GM19193 (cell line): ENCODE measurements around the gene SMC1A.
A peak's percentile ranks its signal among the peaks of the same experiment; 100 is the strongest.

Experiments used
- POLR2A ChIP-seq: IDR thresholded peaks from 4 replicates; pipeline ENCODE4 v1.6.1; 2011; ENCODE audit not compliant: insufficient read depth, insufficient read length; ENCODE audit errors: extremely low read depth

SMC1A gene

DNA sequence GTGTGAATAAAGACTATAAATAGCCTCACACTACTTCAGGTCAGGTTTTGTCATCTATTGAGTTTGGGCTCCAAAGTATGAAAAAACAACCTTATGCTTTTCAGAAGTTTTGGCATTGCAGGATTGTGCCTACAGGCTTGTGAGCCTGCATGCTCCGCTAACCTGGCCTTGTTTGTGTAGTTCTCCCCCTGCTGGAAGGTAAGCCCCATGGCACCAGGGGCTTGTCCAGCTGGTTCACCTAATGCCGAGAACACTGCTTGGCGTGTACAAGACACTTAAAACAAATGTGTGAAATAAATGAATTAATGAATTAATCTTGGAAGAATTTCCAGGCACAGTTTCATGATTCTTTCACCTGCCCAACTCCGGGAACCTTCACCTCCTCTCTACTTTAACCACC lies 13.5 kb upstream of the SMC1A start:
- no peak for TF ChIP-seq POLR2A

DNA sequence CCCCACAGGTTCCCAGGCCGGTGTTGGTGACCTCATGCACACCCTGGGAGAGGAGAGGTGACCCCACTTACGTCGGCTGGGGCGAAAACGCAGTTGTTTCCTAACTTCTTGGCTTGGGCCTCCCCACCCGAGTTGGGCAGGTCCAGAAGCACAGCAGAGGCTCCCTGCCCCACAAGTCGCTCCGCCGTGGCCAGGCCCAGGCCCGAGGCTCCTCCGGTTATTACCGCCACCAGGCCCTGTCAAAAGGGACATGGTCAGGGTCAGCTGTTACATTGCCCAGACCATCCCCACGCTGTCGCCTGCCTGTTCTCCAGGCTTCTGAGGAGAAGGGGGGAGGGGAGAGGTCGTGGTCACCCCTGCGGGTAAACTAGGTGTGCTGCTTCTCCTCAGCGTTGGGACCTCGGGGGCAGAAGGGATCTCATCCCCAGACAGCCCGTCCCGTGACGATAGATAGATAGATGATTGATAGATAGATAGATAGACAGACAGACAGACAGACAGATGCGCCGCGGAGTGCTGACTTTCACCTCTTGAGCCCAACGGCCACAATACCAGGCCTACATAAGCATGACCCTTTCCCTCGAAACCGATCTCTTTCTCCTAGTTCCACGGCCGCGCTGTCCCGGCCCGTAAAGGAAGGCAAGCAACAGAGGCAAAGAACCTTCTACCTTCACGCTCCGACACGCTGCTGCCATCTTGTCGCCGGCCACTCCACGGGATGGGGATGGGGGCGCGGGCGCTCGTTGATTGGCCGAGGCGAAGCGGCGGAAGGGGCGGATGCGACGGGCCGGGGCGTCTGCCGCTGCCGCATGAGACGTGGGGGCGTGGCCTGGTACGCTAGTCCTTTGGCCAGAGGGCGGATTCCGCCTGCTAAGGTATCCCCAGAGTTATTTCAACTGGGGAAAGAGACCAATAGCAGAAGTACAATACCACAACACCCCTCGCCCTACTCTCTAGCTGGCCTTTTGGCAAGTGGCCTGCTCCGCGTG lies 11.5 kb upstream of the SMC1A start, which contains the start of gene HSD17B10:
HSD17B10 (minus strand) TSS at position 720 of the 989 bp plus-strand sequence; CDS start at position 695, 25 bp downstream.
- peak; percentile 78 for TF ChIP-seq POLR2A

DNA sequence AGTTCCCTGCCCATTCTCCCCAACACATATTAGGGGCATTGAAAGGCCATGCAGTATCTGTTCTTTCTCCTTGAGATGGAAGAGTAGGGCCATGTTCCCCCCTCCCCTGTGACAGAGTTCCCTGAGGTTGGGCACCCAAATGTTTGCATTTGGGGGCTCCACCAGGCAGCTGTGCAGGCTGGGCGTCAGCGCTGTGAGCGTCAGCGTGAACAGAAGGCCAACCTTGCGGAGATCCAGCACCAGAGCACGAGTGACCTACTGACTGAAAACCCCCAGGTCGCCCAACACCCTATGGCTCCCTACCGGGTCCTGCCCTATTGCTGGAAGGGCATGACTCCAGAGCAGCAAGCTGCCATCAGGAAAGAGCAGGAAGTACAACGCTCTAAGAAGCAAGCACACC lies 7.8 kb upstream of the SMC1A start:
- TF ChIP-seq POLR2A, result no peak

DNA sequence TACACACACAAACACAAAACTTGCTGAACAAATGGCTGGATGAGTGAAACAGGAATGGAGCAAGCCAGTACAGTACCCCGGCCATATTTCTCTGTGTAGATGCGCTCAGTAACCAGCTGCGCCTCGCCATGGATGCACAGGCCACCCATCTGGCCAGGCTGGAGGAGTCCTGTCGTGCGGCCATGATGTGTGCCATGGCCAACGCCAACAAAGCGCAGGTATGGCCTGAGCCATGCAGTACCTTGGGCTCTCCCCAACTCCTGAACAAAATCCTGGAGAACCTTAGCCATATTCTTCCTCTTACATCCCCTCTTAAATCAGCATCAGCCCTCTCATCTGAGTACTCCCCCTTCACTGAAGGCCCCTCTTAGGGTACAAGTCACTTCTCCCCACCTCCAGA lies 7.3 kb upstream of the SMC1A start:
- TF ChIP-seq POLR2A, result no peak

DNA sequence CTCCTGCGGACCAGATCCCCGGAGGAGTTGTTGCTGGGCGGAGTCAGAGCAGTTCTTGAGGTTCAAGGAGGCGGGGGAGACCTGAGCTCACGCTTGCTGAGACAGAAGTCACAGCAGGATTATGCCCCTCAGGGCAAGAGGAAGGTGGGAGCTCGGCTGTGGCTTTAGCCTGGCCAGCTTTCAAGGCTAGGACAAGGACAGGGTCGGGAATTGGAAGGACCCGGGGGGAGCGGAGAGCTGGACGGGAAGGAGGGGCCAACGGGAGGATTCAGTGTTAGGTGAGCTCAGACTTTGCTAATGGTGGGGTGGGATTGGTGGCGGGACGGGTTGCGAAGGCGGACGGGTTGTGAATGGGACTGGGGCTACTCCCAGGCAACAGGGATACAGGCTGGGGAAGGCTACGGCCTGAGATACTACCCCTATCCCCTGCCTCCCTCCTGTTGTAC lies 430 bp upstream of the SMC1A start, which contains the start of gene RIBC1:
RIBC1 (plus strand) TSS at position 13 of the 446 bp plus-strand sequence. CDS start 3,404 bp downstream, outside the sequence.
- no peak for TF ChIP-seq POLR2A

DNA sequence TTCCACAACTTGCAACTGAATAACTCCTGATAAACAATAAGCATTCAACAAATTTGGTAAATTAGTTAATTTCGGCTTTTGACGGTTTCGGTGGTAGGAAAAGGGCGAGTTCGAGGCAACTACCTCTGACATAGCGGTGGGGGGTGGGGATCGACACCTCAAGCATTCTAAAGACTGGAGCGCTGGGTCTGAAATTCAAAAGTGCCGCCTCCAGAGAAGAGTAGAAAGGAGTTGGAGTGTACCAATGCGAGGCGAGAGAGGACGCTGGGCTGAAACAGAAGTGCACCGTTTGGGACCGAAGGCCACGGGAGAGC lies 725 bp downstream of the SMC1A start:
- TF ChIP-seq POLR2A, result no peak

DNA sequence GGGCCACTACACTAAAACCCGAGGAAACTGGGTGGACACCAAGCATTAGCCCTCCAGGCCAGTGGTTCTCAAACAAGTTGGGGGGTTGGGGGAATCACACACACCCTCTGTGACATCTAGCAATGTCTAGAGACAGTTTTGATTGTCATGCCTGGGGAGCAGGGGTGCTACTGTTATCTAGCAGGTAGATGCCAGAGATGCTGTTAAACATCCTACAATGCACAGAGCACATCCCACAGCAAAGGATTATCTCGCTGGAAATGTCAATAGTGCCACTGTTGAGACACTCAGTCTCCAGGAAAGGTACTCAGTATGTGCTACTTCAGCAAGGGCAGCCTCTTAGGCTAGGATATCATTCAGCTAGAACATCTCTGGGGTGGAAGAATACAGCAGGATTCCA lies 1.3 kb downstream of the SMC1A start:
- no peak for TF ChIP-seq POLR2A

DNA sequence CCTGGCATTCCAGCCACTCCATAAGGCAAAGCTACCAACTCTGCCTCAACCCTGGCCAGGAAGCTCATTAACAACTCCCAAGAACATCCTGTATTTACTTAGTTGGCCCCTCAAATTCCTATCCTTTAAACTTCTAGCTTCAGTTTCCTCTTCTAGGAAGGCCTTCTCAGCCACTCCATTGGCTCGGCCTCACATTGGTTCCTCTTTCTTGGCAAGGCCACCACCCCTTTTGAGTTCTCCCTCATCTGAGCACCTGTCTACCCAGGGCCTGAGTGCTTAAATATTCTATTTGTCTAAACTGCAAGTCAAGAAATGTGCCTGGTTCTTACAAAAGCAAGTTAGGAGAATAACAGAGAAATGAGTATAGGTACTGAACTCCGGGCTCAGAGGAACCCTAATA lies 10.0 kb downstream of the SMC1A start:
- TF ChIP-seq POLR2A, result no peak

DNA sequence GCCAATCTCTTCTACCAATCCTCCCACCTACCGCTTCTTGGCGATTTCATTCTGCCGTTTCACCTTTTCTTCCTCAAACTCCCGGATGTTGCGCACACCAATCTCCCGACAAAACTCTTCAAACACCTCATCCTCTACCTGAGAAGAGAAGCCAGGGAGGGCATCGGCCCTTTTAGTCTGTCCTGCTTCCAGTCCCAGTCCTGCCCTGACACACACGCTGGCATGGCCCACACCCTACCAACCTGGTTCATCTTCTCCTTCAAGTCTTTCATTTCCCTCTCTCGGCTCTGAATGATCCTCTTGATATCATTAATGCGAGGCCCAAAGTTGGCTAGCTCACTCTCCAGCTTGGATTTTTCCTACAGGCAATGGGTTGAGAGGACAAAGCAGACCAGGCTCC lies 18.9 kb downstream of the SMC1A start:
- TF ChIP-seq POLR2A, result no peak

DNA sequence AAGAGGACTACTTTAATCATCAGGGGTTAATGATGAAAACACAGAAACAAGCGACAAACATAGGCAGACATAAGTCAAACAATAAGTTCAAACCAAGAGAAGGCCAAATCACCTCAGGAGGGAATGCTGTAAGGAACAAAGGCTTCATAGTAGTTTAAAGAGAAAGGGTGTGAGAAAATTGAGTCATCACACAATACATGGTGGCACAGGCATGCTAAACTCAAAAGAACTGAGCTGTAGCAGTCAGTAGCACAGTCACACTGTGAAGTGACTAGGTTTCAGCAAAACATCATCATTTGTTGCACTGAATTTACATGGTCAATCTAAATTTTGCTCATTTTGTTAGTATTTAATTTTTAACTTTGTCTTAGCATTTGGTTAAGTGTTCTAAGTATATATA lies 24.2 kb downstream of the SMC1A start:
- no peak for TF ChIP-seq POLR2A

DNA sequence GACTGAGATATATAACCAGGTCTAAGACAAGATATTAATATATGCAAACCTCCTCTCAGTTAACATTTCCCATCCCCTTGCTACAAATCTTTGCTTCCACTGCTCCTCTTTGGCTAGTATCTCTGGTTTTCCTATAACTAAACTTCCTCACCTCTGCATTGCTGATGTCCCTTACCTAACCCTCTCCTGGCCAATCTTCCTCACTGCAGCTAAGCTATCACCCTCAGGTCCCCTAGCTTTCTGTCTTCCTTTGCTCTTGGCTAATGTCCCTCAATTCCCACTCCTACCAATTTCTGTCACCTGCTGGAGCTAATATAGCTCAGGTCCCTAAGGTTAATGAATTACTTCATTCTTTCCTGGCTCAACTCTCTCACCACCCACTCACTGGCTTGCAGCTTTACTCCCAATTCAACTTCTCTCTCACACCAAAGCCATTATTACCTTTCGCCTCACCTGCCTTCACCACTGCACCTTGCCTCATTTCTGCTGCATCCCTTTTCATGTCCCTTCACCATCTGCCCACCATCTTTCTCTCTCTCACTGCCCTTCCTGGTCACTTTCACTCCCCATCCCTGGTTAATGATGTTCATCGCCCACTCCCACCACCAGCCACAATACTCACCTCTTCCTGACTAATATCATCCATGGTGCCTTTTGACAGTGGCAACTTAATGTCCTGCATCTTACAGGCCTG lies 26.7 kb downstream of the SMC1A start:
- no peak for TF ChIP-seq POLR2A

DNA sequence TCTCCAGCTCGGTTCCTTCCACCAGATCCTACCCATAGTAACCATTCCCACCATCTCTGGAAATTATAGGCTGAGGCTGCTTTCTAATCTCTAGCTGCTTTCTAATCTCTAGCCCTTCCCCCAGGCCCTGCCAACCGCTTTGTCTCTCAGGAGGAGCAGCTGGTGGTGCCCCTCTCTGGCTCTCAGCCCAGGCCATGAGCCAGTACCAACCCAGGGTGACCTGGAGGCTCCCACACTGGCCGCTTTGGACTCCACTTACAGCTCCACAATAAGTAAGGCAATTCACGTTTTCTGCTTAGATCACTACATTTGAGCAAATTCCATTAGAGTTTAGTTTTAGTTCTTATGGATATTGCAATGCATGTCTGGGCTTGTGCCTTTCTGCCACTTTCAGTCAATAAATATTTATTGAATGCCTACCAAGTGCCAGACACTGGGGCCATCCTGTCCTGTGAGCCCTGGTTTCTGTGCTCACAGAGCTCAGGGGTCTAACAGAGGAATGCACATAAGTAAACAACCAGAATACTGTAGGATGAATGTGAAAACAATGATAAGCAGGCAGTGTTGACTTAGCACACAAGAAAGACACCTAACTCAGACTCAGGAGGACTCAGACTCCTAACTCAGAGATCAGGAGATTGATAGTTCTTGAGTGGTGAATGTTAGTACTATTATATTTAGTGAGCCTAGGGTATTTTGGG lies 38.9 kb downstream of the SMC1A start:
- no peak for TF ChIP-seq POLR2A

DNA sequence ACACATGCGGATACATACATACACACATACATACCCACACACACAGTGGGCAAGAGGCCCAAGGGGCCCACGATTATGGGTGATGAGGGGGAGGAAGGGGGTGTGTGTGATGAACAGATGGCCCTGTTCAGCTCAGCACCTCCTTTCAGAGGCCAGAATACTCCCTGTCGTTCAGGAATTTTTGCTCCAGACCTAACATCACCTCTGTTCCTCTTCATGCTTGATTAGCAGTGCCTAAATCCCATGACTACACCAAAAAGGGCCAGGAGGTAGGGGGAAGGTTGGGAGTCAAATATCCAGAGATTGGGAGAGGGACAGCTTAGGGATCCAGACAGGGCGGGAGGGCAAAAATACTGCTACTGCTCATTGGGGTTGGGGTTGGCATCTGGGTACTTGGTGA lies 42.7 kb downstream of the SMC1A start:
- no peak for TF ChIP-seq POLR2A

DNA sequence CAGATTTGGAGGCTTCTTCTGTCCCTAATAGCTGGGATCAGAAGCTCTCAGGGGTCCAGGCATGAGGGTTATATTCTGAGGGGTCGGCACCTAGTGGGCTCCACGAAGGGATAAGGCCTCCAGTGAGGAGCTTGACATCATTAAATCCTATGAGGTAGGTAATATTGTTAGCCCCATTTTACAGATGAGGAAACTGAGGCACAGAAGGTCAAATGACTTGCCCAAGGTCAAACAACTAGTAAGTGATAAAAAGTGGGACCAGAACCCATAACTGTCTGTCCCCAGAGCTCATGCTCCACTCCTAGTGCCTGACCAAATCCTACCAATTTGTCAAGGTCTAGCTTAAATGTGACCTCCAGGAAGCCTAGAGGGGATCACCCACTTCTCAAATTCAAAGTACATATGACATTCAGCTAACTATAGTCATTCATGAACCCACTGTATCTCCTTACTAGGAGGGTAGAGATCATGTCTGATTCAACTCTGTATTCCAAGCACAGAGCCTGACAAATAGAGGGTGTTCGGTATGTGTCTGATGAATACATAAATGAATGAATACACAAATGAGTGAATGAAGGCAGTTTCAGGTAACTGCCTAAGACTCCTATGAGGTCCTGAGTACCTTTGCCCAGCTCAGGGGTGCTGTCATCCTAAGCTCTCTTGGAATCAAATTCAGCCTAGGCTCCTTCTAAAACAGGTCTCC lies 43.3 kb downstream of the SMC1A start:
- no peak for TF ChIP-seq POLR2A

DNA sequence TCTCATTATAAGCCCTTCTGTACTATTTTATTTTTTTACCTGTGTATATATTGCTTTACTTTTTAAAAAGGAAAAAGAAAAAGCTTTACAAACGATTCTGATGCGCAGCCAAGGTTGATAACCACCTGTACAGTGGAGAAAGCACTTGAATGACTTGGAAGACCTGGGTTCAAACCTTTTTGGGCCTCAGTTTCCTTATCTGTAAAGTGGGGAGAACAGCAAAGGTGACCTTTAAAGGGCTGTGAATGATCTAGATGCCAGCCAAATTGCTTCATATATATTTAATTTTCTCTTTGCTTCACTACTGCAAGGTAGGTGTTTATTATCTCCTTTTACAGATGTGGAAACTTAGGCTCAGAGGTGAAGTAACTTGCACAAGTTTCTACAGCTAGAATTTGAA lies 45.0 kb downstream of the SMC1A start:
- TF ChIP-seq POLR2A, result no peak

DNA sequence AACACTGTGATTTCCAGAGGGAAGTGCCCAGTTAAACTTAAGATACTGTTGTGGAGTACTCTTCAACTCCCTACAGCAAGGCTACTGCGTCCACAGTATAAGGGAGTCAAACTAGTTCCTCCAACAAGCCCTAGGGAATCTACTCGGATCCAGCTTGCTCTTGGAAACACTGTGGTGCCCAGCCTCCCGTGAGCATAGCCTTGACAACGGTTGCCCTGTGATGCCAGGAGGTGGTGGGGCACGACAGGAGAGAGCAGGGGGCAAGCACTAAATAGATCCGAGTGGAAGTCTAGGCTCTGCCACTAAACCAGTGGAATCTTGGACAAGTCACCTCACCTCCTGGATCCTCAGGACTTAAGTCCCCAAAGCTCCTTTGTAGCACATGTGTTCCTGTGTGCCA lies 45.6 kb downstream of the SMC1A start:
- no peak for TF ChIP-seq POLR2A

DNA sequence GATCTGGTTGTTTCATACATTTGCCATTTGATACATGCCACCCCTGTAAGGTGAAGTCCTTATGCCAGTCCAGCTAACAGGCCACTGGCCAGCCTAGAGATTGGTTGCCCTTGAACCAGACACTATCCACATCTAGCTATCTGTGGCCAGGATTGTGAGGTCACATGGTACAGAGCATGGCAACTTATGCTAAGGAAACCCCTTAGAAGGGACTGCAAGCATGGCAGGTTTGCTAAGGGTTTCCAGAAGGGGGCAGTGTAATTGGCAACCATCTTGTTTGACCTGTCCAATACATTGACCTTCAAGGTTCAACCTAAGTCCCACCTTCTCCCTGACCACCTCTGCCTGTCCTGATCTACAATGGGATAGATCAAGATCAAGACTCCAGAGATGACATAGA lies 47.5 kb downstream of the SMC1A start:
- no peak for TF ChIP-seq POLR2A
